HepG2 (cell line): ENCODE data around the gene SHISA7. TPM values are rescaled to one million over a fixed set of nuclear protein-coding genes. Genes with fewer than 3 reads are reported as not detected.

ENCODE experiments used
- HMG20A ChIP-seq: IDR thresholded peaks from 2 replicates; pipeline ENCODE4 v1.6.1; 2016; ENCODE audit warnings: borderline replicate concordance
- HNF4A ChIP-seq: sonication (generic); formaldehyde crosslinking; IDR thresholded peaks from 2 replicates; pipeline ENCODE4 v1.4.0; 2020; ENCODE audit warnings: missing genetic modification reagents
- HNRNPUL1 ChIP-seq: fragments of 200-400 bp; formaldehyde crosslinking; IDR thresholded peaks from 2 replicates; pipeline ENCODE4 v1.6.1; 2017; ENCODE audit warnings: low read depth, mild to moderate bottlenecking, low read length, moderate library complexity
- LCORL ChIP-seq, 2 experiments: fragments of 450-650 bp in 1 of 2; sonication (generic) in 1 of 2; formaldehyde crosslinking in 1 of 2; IDR thresholded peaks; 2 replicates each; pipeline versions ENCODE4 v1.5.0 to v1.6.1; 2017 to 2020; ENCODE audit warnings: antibody characterized with exemption in 1 of 2, missing genetic modification reagents in 1 of 2
- MTA3 ChIP-seq: sonication (generic); formaldehyde crosslinking; IDR thresholded peaks from 2 replicates; pipeline ENCODE4 v1.4.0; 2020; ENCODE audit warnings: missing genetic modification reagents
- NFE2 ChIP-seq: sonication (generic); formaldehyde crosslinking; IDR thresholded peaks from 2 replicates; pipeline ENCODE4 v1.4.0; 2020; ENCODE audit warnings: missing genetic modification reagents
- NR2F6 ChIP-seq, 2 experiments: IDR thresholded peaks; 2 replicates each; pipeline ENCODE4 v1.6.1; 2016; ENCODE audit warnings: antibody characterized with exemption in 1 of 2, mild to moderate bottlenecking in 1 of 2
- ZFAT ChIP-seq: sonication (generic); formaldehyde crosslinking; conservative IDR thresholded peaks from 2 replicates; pipeline ENCODE4 v1.8.1; 2023; ENCODE audit warnings: missing genetic modification reagents, inconsistent platforms
- ZFP36 ChIP-seq: fragments of 150-350 bp; IDR thresholded peaks from 2 replicates; pipeline ENCODE4 v1.6.1; 2018; ENCODE audit warnings: borderline replicate concordance, low read length, low read depth; ENCODE audit not compliant: partially characterized antibody
- ZMYM2 ChIP-seq: sonication (generic); formaldehyde crosslinking; IDR thresholded peaks from 2 replicates; pipeline ENCODE4 v1.8.0; 2022; ENCODE audit warnings: mild to moderate bottlenecking, missing genetic modification reagents
- ZNF160 ChIP-seq: sonication (generic); formaldehyde crosslinking; IDR thresholded peaks from 2 replicates; pipeline ENCODE4 v1.8.0; 2022; ENCODE audit warnings: mild to moderate bottlenecking, inconsistent platforms, missing genetic modification reagents
- ZNF260 ChIP-seq: sonication (generic); formaldehyde crosslinking; IDR thresholded peaks from 2 replicates; pipeline ENCODE4 v1.4.0; 2020; ENCODE audit warnings: missing genetic modification reagents, low read depth, mild to moderate bottlenecking, borderline replicate concordance
- ZNF564 ChIP-seq: sonication (generic); formaldehyde crosslinking; IDR thresholded peaks from 2 replicates; pipeline ENCODE4 v1.8.1; 2023; ENCODE audit warnings: mild to moderate bottlenecking, missing genetic modification reagents
- polyA plus RNA-seq, 8 experiments: library from polyadenylated mRNA; depleted of rRNA in 3 of 8; stranded (reverse) in 7 of 8; unstranded in 1 of 8; fragments of >200 nt; fragmentation: Illumina TruSeq in 4 of 8; extraction: Trizol in 4 of 8; gene quantifications; 2 replicates each; pipeline versions ENCODE4 v1.2.1 to v1.2.3, GENCODE V29; 2011 to 2016; ENCODE audit warnings: low read depth in 4 of 8, missing spikeins in 1 of 8, mixed read lengths in 1 of 8; ENCODE audit not compliant: insufficient read depth in 1 of 8
- total RNA-seq, 5 experiments: library from RNA; depleted of rRNA; stranded (reverse); fragments of >200 nt; fragmentation: Illumina TruSeq; extraction: Trizol; gene quantifications; 2 replicates each; pipeline ENCODE4 v1.2.3, GENCODE V29; 2016; ENCODE audit warnings: low read depth in 1 of 5
- TF ChIP-seq, protein P1 (sequence below): sonication (generic); formaldehyde crosslinking; IDR thresholded peaks from 2 replicates; pipeline ENCODE4 v1.8.0; 2022; ENCODE audit warnings: mild to moderate bottlenecking, missing genetic modification reagents; ENCODE audit not compliant: insufficient replicate concordance
- TF ChIP-seq, protein P2 (sequence below): sonication (generic); formaldehyde crosslinking; IDR thresholded peaks from 2 replicates; pipeline ENCODE4 v1.4.0; 2020; ENCODE audit warnings: mild to moderate bottlenecking, low read depth, missing genetic modification reagents
- TF ChIP-seq, protein P3 (sequence below): sonication (generic); formaldehyde crosslinking; conservative IDR thresholded peaks from 2 replicates; pipeline ENCODE4 v1.4.0; 2020; ENCODE audit warnings: mild to moderate bottlenecking, missing genetic modification reagents, moderate library complexity
- TF ChIP-seq, protein P4 (sequence below), 2 experiments: sonication (generic) in 1 of 2; formaldehyde crosslinking in 1 of 2; IDR thresholded peaks; 2 replicates each; pipeline versions ENCODE4 v1.4.0 to v1.6.1; 2018 to 2020; ENCODE audit warnings: missing genetic modification reagents in 2 of 2, borderline replicate concordance in 1 of 2, low read depth in 1 of 2, mild to moderate bottlenecking in 1 of 2, missing biosample characterization in 1 of 2
- TF ChIP-seq, protein P5 (sequence below): sonication (generic); formaldehyde crosslinking; conservative IDR thresholded peaks from 2 replicates; pipeline ENCODE4 v1.4.0; 2020; ENCODE audit warnings: missing genetic modification reagents
- TF ChIP-seq, protein P6 (sequence below): sonication (generic); formaldehyde crosslinking; IDR thresholded peaks from 2 replicates; pipeline ENCODE4 v1.4.0; 2020; ENCODE audit warnings: missing genetic modification reagents

Gene SHISA7
- total and polyA plus RNA-seq, 2 of the 13 experiments (the other 11 are each of a cell fraction or from before 2014, with no cell fraction given): not detected

DNA sequence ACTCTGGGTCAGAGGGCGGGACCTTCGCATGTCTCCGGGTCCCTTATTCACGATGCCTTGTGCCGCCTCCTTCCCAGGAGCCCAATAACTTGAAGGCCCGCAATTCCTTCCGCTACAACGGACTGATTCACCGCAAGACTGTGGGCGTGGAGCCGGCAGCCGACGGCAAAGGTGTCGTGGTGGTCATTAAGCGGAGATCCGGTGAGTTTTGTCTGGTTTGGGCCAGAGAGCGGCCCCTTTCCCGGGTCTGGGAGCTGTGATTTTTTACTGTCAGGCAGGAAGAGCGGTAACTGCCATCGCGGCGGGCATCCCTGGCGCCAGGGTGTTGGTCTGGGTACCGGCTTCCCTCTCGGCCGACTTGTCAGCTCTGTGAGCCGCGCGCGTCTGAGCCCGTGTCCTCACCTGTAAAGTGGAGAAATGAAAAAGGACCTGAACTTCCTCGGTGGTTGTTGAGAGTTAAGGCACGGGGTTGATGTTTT, 56.6 kb downstream of the SHISA7 start (continued):
- TF ChIP-seq, protein P1, sequence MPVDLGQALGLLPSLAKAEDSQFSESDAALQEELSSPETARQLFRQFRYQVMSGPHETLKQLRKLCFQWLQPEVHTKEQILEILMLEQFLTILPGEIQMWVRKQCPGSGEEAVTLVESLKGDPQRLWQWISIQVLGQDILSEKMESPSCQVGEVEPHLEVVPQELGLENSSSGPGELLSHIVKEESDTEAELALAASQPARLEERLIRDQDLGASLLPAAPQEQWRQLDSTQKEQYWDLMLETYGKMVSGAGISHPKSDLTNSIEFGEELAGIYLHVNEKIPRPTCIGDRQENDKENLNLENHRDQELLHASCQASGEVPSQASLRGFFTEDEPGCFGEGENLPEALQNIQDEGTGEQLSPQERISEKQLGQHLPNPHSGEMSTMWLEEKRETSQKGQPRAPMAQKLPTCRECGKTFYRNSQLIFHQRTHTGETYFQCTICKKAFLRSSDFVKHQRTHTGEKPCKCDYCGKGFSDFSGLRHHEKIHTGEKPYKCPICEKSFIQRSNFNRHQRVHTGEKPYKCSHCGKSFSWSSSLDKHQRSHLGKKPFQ: peak; percentile 30
- no peak for TF ChIP-seq HNF4A
- TF ChIP-seq LCORL (IDR thresholded peaks at IDR 0.05): no peak
- no peak for TF ChIP-seq LCORL (CRISPR knock-in tag; IDR thresholded peaks at IDR 0.05)
- TF ChIP-seq, protein P2, sequence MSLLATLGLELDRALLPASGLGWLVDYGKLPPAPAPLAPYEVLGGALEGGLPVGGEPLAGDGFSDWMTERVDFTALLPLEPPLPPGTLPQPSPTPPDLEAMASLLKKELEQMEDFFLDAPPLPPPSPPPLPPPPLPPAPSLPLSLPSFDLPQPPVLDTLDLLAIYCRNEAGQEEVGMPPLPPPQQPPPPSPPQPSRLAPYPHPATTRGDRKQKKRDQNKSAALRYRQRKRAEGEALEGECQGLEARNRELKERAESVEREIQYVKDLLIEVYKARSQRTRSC (CRISPR knock-in tag): 0 out of 2 replicates have a peak, but pooled peaks have one; percentile 16
- TF ChIP-seq HMG20A (CRISPR knock-in tag): no peak
- no peak for TF ChIP-seq NFE2
- TF ChIP-seq, protein P3, sequence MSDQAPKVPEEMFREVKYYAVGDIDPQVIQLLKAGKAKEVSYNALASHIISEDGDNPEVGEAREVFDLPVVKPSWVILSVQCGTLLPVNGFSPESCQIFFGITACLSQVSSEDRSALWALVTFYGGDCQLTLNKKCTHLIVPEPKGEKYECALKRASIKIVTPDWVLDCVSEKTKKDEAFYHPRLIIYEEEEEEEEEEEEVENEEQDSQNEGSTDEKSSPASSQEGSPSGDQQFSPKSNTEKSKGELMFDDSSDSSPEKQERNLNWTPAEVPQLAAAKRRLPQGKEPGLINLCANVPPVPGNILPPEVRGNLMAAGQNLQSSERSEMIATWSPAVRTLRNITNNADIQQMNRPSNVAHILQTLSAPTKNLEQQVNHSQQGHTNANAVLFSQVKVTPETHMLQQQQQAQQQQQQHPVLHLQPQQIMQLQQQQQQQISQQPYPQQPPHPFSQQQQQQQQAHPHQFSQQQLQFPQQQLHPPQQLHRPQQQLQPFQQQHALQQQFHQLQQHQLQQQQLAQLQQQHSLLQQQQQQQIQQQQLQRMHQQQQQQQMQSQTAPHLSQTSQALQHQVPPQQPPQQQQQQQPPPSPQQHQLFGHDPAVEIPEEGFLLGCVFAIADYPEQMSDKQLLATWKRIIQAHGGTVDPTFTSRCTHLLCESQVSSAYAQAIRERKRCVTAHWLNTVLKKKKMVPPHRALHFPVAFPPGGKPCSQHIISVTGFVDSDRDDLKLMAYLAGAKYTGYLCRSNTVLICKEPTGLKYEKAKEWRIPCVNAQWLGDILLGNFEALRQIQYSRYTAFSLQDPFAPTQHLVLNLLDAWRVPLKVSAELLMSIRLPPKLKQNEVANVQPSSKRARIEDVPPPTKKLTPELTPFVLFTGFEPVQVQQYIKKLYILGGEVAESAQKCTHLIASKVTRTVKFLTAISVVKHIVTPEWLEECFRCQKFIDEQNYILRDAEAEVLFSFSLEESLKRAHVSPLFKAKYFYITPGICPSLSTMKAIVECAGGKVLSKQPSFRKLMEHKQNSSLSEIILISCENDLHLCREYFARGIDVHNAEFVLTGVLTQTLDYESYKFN (CRISPR knock-in tag): no peak
- TF ChIP-seq ZFP36: no peak
- no peak for TF ChIP-seq ZNF160 (CRISPR knock-in tag)
- TF ChIP-seq, protein P4, sequence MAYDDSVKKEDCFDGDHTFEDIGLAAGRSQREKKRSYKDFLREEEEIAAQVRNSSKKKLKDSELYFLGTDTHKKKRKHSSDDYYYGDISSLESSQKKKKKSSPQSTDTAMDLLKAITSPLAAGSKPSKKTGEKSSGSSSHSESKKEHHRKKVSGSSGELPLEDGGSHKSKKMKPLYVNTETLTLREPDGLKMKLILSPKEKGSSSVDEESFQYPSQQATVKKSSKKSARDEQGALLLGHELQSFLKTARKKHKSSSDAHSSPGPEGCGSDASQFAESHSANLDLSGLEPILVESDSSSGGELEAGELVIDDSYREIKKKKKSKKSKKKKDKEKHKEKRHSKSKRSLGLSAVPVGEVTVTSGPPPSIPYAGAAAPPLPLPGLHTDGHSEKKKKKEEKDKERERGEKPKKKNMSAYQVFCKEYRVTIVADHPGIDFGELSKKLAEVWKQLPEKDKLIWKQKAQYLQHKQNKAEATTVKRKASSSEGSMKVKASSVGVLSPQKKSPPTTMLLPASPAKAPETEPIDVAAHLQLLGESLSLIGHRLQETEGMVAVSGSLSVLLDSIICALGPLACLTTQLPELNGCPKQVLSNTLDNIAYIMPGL (CRISPR knock-in tag; IDR thresholded peaks at IDR 0.05; ENCODE audit: borderline replicate concordance in 1 of 2, low read depth in 1 of 2): no peak
- TF ChIP-seq, protein P5, sequence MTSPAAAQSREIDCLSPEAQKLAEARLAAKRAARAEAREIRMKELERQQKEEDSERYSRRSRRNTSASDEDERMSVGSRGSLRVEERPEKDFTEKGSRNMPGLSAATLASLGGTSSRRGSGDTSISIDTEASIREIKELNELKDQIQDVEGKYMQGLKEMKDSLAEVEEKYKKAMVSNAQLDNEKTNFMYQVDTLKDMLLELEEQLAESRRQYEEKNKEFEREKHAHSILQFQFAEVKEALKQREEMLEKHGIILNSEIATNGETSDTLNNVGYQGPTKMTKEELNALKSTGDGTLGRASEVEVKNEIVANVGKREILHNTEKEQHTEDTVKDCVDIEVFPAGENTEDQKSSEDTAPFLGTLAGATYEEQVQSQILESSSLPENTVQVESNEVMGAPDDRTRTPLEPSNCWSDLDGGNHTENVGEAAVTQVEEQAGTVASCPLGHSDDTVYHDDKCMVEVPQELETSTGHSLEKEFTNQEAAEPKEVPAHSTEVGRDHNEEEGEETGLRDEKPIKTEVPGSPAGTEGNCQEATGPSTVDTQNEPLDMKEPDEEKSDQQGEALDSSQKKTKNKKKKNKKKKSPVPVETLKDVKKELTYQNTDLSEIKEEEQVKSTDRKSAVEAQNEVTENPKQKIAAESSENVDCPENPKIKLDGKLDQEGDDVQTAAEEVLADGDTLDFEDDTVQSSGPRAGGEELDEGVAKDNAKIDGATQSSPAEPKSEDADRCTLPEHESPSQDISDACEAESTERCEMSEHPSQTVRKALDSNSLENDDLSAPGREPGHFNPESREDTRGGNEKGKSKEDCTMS (CRISPR knock-in tag): no peak
- TF ChIP-seq ZFAT: no peak
- TF ChIP-seq ZNF564: no peak
- TF ChIP-seq MTA3: no peak
- TF ChIP-seq HNRNPUL1: no peak
- no peak for TF ChIP-seq ZMYM2
- TF ChIP-seq, protein P6, sequence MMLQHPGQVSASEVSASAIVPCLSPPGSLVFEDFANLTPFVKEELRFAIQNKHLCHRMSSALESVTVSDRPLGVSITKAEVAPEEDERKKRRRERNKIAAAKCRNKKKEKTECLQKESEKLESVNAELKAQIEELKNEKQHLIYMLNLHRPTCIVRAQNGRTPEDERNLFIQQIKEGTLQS (CRISPR knock-in tag): no peak
- no peak for TF ChIP-seq ZNF260 (CRISPR knock-in tag)
- TF ChIP-seq NR2F6 (IDR thresholded peaks at IDR 0.05): no peak
- no peak for TF ChIP-seq NR2F6 (CRISPR knock-in tag; IDR thresholded peaks at IDR 0.05)
